HCT116 (cell line): ENCODE results near the gene IGSF21. TPM values are rescaled to one million over a fixed set of nuclear protein-coding genes. Genes with fewer than 3 reads are reported as not detected.

Source experiments
- ATAC-seq: fragments of 200-7000 bp; cut with Tn5 transposase; 2 replicates; pipeline ENCODE4 v1.9.1; 2020; ENCODE audit warnings: mild to moderate bottlenecking, moderate library complexity
- BruUV-seq: library from RNA; stranded (reverse); fragments of 400-500 nt; replicated peaks from 2 replicates; lab custom pipeline; 2021; lab: Mats Ljungman, UMichigan
- CTCF ChIA-PET: fragments of 300-600 bp; sonication (Branson Sonifier 250); formaldehyde crosslinking; loops from one replicate; lab custom pipeline; 2021; ENCODE audit warnings: antibody characterized with exemption; lab: Charles Lee
- POLR2A ChIA-PET: fragments of 300-600, 350-600 bp; sonication (Branson Sonifier 250); formaldehyde crosslinking; loops from one replicate; lab custom pipeline; 2021; ENCODE audit warnings: antibody characterized with exemption; lab: Charles Lee
- RAD21 ChIA-PET, 2 experiments: fragments of 300-600 bp; sonication (Branson Sonifier 250); formaldehyde crosslinking; loops; one replicate each; lab custom pipeline; 2023; ENCODE audit warnings: low total read pairs in 2 of 2; ENCODE audit not compliant: uncharacterized antibody in 2 of 2, unreplicated experiment in 2 of 2, low non-redundant PET in 1 of 2; lab: Charles Lee
- DNase-seq: peaks from one replicate; pipeline ENCODE4 v3.0.0-alpha.2; 2010; ENCODE audit warnings: low read depth, low spot score
- H2AFZ ChIP-seq: fragments of 200-600 bp; shearing (Covaris generic), sonication (generic); 2 replicates; pipeline ENCODE4 v1.6.1; 2017; ENCODE audit warnings: low read depth, mixed run types, mixed read lengths, antibody characterized with exemption, low read length; ENCODE audit not compliant: poor library complexity, severe bottlenecking
- H3K27ac ChIP-seq: 2 replicates; pipeline ENCODE4 v1.5.1; 2012; ENCODE audit warnings: low read depth, low read length
- H3K27me3 ChIP-seq: fragments of 200-600 bp; sonication (generic); 2 replicates; pipeline ENCODE4 v1.6.1; 2016; ENCODE audit warnings: mixed run types, low read length, mixed read lengths; ENCODE audit not compliant: insufficient read depth
- H3K36me3 ChIP-seq, 2 experiments: fragments of 200-500 bp in 1 of 2; fragments of 200-600 bp in 1 of 2; sonication (Bioruptor generic) in 1 of 2; sonication (generic) in 1 of 2; 2 replicates each; pipeline versions ENCODE4 v1.5.1 to v1.6.1; 2014 to 2016; ENCODE audit warnings: low read length in 2 of 2, inconsistent platforms in 1 of 2, mixed read lengths in 1 of 2, mixed run types in 1 of 2; ENCODE audit not compliant: insufficient read depth in 2 of 2, control insufficient read depth in 1 of 2
- H3K4me1 ChIP-seq, 2 experiments: fragments of 200-600 bp in 1 of 2; sonication (generic) in 1 of 2; 2 replicates each; pipeline versions ENCODE4 v1.5.1 to v1.6.1; 2012 to 2017; ENCODE audit warnings: low read length in 2 of 2, inconsistent platforms in 1 of 2, mild to moderate bottlenecking in 1 of 2, mixed read lengths in 1 of 2, mixed run types in 1 of 2, moderate library complexity in 1 of 2; ENCODE audit not compliant: insufficient read depth in 2 of 2, control insufficient read depth in 1 of 2
- H3K4me2 ChIP-seq: fragments of 200-600 bp; sonication (generic); 2 replicates; pipeline ENCODE4 v1.6.1; 2017; ENCODE audit warnings: mixed run types, low read length, mixed read lengths
- H3K4me3 ChIP-seq, 2 experiments: fragments of 200-600 bp in 1 of 2; sonication (generic) in 1 of 2; replicated peaks in 1 of 2; 2 replicates each; pipeline ENCODE4 v1.5.1; 2011 to 2016; ENCODE audit warnings: low read length in 2 of 2, control low read depth in 1 of 2, low read depth in 1 of 2, mild to moderate bottlenecking in 1 of 2, mixed read lengths in 1 of 2, mixed run types in 1 of 2
- H3K79me2 ChIP-seq: fragments of 200-600 bp; sonication (generic); 2 replicates; pipeline ENCODE4 v1.6.1; 2017; ENCODE audit warnings: mild to moderate bottlenecking, mixed run types, low read length, moderate library complexity, mixed read lengths; ENCODE audit not compliant: insufficient read depth
- H3K9ac ChIP-seq: fragments of 200-600 bp; sonication (generic); 2 replicates; pipeline ENCODE4 v1.6.1; 2016; ENCODE audit warnings: low read length, mixed read lengths
- H3K9me2 ChIP-seq: fragments of 200-600 bp; sonication (generic), shearing (Covaris generic); 2 replicates; pipeline ENCODE4 v1.6.1; 2017; ENCODE audit warnings: mixed run types, mild to moderate bottlenecking, moderate library complexity; ENCODE audit not compliant: insufficient read depth
- H3K9me3 ChIP-seq, 2 experiments: fragments of 200-500 bp in 1 of 2; fragments of 200-600 bp in 1 of 2; sonication (Bioruptor generic) in 1 of 2; sonication (generic) in 1 of 2; 2 replicates each; pipeline ENCODE4 v1.6.1; 2014 to 2017; ENCODE audit warnings: low read length in 2 of 2, mixed read lengths in 2 of 2, inconsistent platforms in 1 of 2, low read depth in 1 of 2, mild to moderate bottlenecking in 1 of 2, mixed run types in 1 of 2, moderate library complexity in 1 of 2; ENCODE audit not compliant: control insufficient read depth in 1 of 2, insufficient read depth in 1 of 2
- H4K20me1 ChIP-seq: fragments of 200-600 bp; sonication (generic), shearing (Covaris generic); 2 replicates; pipeline ENCODE4 v1.6.1; 2017; ENCODE audit warnings: mixed run types, mild to moderate bottlenecking, moderate library complexity; ENCODE audit not compliant: insufficient read depth
- EGR1 ChIP-seq: IDR thresholded peaks from 2 replicates; pipeline ENCODE4 v1.6.1; 2012; ENCODE audit warnings: low read depth
- ELF1 ChIP-seq: IDR thresholded peaks from 2 replicates; pipeline ENCODE4 v1.6.1; 2012; ENCODE audit warnings: low read depth, borderline replicate concordance
- EZH2 ChIP-seq: fragments of 200-600 bp; sonication (generic); IDR thresholded peaks from 2 replicates; pipeline ENCODE4 v1.6.1; 2017; ENCODE audit warnings: antibody characterized with exemption, mixed run types
- EZH2phosphoT487 ChIP-seq: fragments of 200-600 bp; IDR thresholded peaks from 2 replicates; pipeline ENCODE4 v1.6.1; 2018; ENCODE audit warnings: antibody characterized with exemption, borderline replicate concordance
- FOSL1 ChIP-seq: IDR thresholded peaks from 2 replicates; pipeline ENCODE4 v1.6.1; 2012; ENCODE audit warnings: low read depth
- JUND ChIP-seq: IDR thresholded peaks from 2 replicates; pipeline ENCODE4 v1.6.1; 2012
- MAX ChIP-seq: IDR thresholded peaks from 2 replicates; pipeline ENCODE4 v1.6.1; 2012
- POLR2A ChIP-seq: IDR thresholded peaks from 2 replicates; pipeline ENCODE4 v1.7.0; 2011; ENCODE audit warnings: borderline replicate concordance; ENCODE audit not compliant: insufficient read depth, insufficient read length; ENCODE audit errors: extremely low read depth
- POLR2AphosphoS5 ChIP-seq: IDR thresholded peaks from 2 replicates; pipeline ENCODE4 v1.6.1; 2011; ENCODE audit warnings: mild to moderate bottlenecking, low read depth, low read length, moderate library complexity
- RAD21 ChIP-seq: IDR thresholded peaks from 2 replicates; pipeline ENCODE4 v1.6.1; 2012; ENCODE audit warnings: low read depth, mild to moderate bottlenecking
- REST ChIP-seq: IDR thresholded peaks from 2 replicates; pipeline ENCODE4 v1.6.1; 2012; ENCODE audit warnings: low read depth
- SIN3A ChIP-seq: IDR thresholded peaks from 2 replicates; pipeline ENCODE4 v1.6.1; 2012; ENCODE audit warnings: low read depth
- SP1 ChIP-seq: IDR thresholded peaks from 2 replicates; pipeline ENCODE4 v1.6.1; 2012; ENCODE audit warnings: low read depth
- SRF ChIP-seq: IDR thresholded peaks from 2 replicates; pipeline ENCODE4 v1.6.1; 2012; ENCODE audit warnings: low read depth
- TCF7L2 ChIP-seq: IDR thresholded peaks from 2 replicates; pipeline ENCODE4 v1.7.0; 2011; ENCODE audit warnings: borderline replicate concordance, inconsistent platforms; ENCODE audit not compliant: insufficient read depth, insufficient read length; ENCODE audit errors: extremely low read depth
- ZBTB33 ChIP-seq: IDR thresholded peaks from 2 replicates; pipeline ENCODE4 v1.6.1; 2011; ENCODE audit warnings: mild to moderate bottlenecking, low read length, moderate library complexity; ENCODE audit not compliant: insufficient replicate concordance; ENCODE audit errors: extremely low read depth
- intact Hi-C: fragments of 100-400 bp; cut with micrococcal nuclease; formaldehyde crosslinking; loops from 2 replicates; pipeline ENCODE4 v1.10.0; 2022
- total RNA-seq: library from RNA; stranded (reverse); gene quantifications from one replicate; pipeline ENCODE4 v1.2.1, GENCODE V29; 2021; ENCODE audit not compliant: unreplicated experiment

IGSF21 gene
- total RNA-seq, 1 experiment from 2014 or later = not detected

- TF ChIP-seq EZH2phosphoT487 = no peak
Observed at GRCh38 chr1:18265641-18266040, 158.0 kb downstream of the IGSF21 start (continued).

GRCh38 chr1:18266391-18266790 lies 158.8 kb downstream of the IGSF21 start:
- no peak overlapping the region for H2AFZ ChIP-seq
- H3K4me2 ChIP-seq = no peak overlapping the region
- ATAC-seq (no peak), DNase-seq (no peak)
- RAD21 ChIA-PET = no interaction called here
- H4K20me1 ChIP-seq = no peaks in the 10 kb centered on the region
- peaks cover 76% of the 10 kb centered on the region for H3K27me3 ChIP-seq
- H3K9me3 ChIP-seq = no peaks in the 10 kb centered on the region
- POLR2A ChIA-PET = no interaction called here
- no peak for TF ChIP-seq EZH2phosphoT487
- TF ChIP-seq ELF1 = no peak
- no peak for TF ChIP-seq POLR2AphosphoS5
- no peak for TF ChIP-seq REST
- no peak for TF ChIP-seq RAD21
- TF ChIP-seq EZH2 = no peak
- TF ChIP-seq TCF7L2 = no peak
- TF ChIP-seq MAX = no peak
- TF ChIP-seq SRF = no peak
- no peak for TF ChIP-seq FOSL1
- TF ChIP-seq JUND = no peak
- TF ChIP-seq SIN3A = no peak
- no peak for TF ChIP-seq ZBTB33
- TF ChIP-seq EGR1 = no peak
- no peak for TF ChIP-seq POLR2A
- TF ChIP-seq SP1 = no peak
- no peak overlapping the region for H3K9ac ChIP-seq
- no peaks in the 10 kb centered on the region for H3K4me1 ChIP-seq
- CTCF ChIA-PET = interaction anchor here (1.2 kb wide), 1 partner anchor 34 kb away, joined by 3 read pairs; no protein-coding TSS in a partner anchor
- no peak overlapping the region for H3K4me3 ChIP-seq
- H3K79me2 ChIP-seq = no peaks in the 10 kb centered on the region
- no peaks in the 10 kb centered on the region for H3K9me2 ChIP-seq
- no peak overlapping the region for H3K27ac ChIP-seq
- no TSS peak for BruUV-seq
- intact Hi-C loops = no loop called here
- no peaks in the 10 kb centered on the region for H3K36me3 ChIP-seq
